Measurements from ENCODE around the gene ARHGAP15. TPM values are rescaled to one million over a fixed set of nuclear protein-coding genes. Genes with fewer than 3 reads are reported as not detected.
"Not testable (repeated sequence)": the region's sequence is repeated elsewhere in the genome, so short reads cannot be mapped to it uniquely, and the experiment has no call there.

Gene ARHGAP15
- total RNA-seq, 1 donor from 2014 or later = not detected

DNA sequence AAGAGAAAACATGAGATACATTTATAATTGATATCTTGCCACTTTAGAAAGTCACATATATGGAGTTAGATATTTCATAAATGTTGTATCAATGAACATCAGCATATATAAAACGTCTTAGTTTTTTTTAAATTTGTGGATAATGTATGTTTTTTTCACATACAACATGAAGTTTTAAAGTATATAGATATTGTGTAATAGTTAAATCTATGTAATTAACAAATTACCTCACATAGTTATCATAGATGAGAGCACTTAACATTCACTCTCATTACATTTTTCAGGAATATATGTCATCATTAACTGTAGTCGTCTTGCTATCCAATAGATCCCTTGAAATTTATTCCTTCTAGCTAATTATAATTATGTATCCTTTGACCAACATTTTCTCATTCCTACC is 406.6 kb downstream of the ARHGAP15 start:
- no peak overlapping the region for H3K9ac ChIP-seq (ENCODE audit: low read length)
- H3K4me3 ChIP-seq (ENCODE audit: insufficient read depth, low read depth, low read length) = no peak overlapping the region
- H3K9me3 Mint-ChIP-seq (ENCODE audit: unreplicated experiment) = peaks cover 12% of the 10 kb centered on the region
- no peak overlapping the region for H3K4me2 ChIP-seq (ENCODE audit: low read length)
- no peaks in the 10 kb centered on the region for H3K36me3 ChIP-seq (ENCODE audit: insufficient read depth, low read length)
- H3K27me3 Mint-ChIP-seq (ENCODE audit: low read depth, unreplicated experiment) = no peaks in the 10 kb centered on the region
- no peaks in the 10 kb centered on the region for H3K79me2 ChIP-seq (ENCODE audit: insufficient read depth, low read length)
- peaks cover 3% of the 10 kb centered on the region for H3K36me3 Mint-ChIP-seq (ENCODE audit: low read depth, unreplicated experiment)
- no peaks in the 10 kb centered on the region for H3K4me1 ChIP-seq (ENCODE audit: insufficient read depth, low read length)
- H4K20me1 ChIP-seq (ENCODE audit: insufficient read depth, low read length) = no peaks in the 10 kb centered on the region
- no peak for DNase-seq (ENCODE audit: low read depth)
- no peak for FAIRE-seq
- H3K4me1 Mint-ChIP-seq (ENCODE audit: low read depth, unreplicated experiment) = no peaks in the 10 kb centered on the region
- H3K4me3 Mint-ChIP-seq (ENCODE audit: unreplicated experiment) = no peak overlapping the region
- H2AFZ ChIP-seq (ENCODE audit: low read depth, low read length) = no peak overlapping the region
- no peak overlapping the region for H3K27ac ChIP-seq (ENCODE audit: low read depth, low read length)
- TF ChIP-seq, protein P1, sequence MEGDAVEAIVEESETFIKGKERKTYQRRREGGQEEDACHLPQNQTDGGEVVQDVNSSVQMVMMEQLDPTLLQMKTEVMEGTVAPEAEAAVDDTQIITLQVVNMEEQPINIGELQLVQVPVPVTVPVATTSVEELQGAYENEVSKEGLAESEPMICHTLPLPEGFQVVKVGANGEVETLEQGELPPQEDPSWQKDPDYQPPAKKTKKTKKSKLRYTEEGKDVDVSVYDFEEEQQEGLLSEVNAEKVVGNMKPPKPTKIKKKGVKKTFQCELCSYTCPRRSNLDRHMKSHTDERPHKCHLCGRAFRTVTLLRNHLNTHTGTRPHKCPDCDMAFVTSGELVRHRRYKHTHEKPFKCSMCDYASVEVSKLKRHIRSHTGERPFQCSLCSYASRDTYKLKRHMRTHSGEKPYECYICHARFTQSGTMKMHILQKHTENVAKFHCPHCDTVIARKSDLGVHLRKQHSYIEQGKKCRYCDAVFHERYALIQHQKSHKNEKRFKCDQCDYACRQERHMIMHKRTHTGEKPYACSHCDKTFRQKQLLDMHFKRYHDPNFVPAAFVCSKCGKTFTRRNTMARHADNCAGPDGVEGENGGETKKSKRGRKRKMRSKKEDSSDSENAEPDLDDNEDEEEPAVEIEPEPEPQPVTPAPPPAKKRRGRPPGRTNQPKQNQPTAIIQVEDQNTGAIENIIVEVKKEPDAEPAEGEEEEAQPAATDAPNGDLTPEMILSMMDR (IDR thresholded peaks at IDR 0.05; ENCODE audit: insufficient read depth, low read depth, low read length) = no peak
- TF ChIP-seq EZH2 (IDR thresholded peaks at IDR 0.05; ENCODE audit: insufficient read depth, low read length) = no peak
- no peak overlapping the region for H3K27ac Mint-ChIP-seq (ENCODE audit: unreplicated experiment)
- no peaks in the 10 kb centered on the region for H3K9me3 ChIP-seq (ENCODE audit: insufficient read depth, low read depth, low read length)
- no peaks in the 10 kb centered on the region for H3K27me3 ChIP-seq (ENCODE audit: insufficient read depth, low read length)

DNA sequence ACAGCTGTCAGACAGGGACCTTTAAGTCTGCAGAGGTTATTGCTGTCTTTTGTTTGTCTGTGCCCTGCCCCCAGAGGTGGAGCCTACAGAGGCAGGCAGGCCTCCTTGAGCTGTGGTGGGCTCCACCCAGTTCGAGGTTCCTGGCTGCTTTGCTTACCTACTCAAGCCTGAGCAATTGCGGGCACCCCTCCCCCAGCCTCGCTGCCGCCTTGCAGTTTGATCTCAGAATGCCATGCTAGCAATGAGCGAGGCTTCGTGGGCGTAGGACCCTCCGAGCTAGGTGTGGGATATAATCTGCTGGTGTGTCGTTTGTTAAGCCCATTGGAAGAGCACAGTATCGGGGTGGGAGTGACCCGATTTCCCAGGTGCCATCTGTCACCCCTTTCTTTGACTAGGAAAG is 412.7 kb downstream of the ARHGAP15 start:
- not testable (repeated sequence) for H3K4me2 ChIP-seq (ENCODE audit: low read length); H2AFZ ChIP-seq (ENCODE audit: low read depth, low read length); H4K20me1 ChIP-seq (ENCODE audit: insufficient read depth, low read length); H3K9ac ChIP-seq (ENCODE audit: low read length); FAIRE-seq; H3K79me2 ChIP-seq (ENCODE audit: insufficient read depth, low read length); H3K27me3 ChIP-seq (ENCODE audit: insufficient read depth, low read length); DNase-seq (ENCODE audit: low read depth); H3K4me1 Mint-ChIP-seq (ENCODE audit: low read depth, unreplicated experiment); H3K27me3 Mint-ChIP-seq (ENCODE audit: low read depth, unreplicated experiment); H3K9me3 ChIP-seq (ENCODE audit: insufficient read depth, low read depth, low read length); H3K4me3 Mint-ChIP-seq (ENCODE audit: unreplicated experiment); H3K27ac Mint-ChIP-seq (ENCODE audit: unreplicated experiment); H3K36me3 Mint-ChIP-seq (ENCODE audit: low read depth, unreplicated experiment); H3K27ac ChIP-seq (ENCODE audit: low read depth, low read length); H3K4me3 ChIP-seq (ENCODE audit: insufficient read depth, low read depth, low read length); H3K4me1 ChIP-seq (ENCODE audit: insufficient read depth, low read length); H3K36me3 ChIP-seq (ENCODE audit: insufficient read depth, low read length)
- peaks cover 20% of the 10 kb centered on the region for H3K9me3 Mint-ChIP-seq (ENCODE audit: unreplicated experiment)

DNA sequence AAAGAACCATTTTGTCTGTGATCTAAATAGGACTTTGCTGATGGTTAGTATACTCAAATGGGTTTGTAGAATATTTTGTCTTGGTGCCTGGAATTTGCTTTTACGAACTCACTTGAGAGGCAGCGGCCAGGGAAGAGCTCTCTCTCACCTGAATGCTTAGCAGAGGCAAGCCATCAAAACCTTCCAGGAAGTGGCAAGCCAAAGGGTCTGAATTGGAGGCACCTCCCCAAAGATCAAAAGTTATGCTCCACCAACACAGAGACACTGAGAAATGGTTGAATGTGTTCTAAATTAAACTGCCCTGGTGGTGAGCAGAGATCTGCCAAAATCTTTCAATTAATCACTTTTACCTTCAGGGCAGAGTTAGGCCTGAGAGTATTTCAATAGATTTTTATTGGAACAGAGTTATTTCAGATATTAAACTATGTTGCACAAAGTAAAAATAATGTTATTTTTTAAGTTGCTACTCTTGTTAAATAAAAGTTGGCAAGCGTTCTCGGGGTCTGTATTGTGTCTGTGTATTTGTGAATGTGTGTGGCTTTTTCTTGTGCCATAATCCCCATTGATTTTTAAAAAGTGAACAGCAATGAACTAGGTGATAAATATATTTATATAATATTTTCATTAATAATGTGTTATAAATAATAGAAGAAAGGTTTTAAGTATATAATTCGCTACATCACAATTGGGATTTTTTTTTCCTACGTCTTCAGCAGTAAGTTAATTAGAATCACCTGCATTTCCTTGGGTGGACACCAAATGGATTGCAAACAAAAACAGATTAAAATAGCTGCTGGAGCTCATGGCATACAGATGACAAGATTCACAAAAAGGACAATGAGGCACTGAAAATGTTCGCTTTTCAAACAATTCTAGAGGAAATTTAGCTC is 416.1 kb downstream of the ARHGAP15 start:
- H3K9me3 ChIP-seq (ENCODE audit: insufficient read depth, low read depth, low read length) = no peaks in the 10 kb centered on the region
- FAIRE-seq (no peak), DNase-seq (ENCODE audit: low read depth) (no peak)
- no peak overlapping the region for H3K4me3 ChIP-seq (ENCODE audit: insufficient read depth, low read depth, low read length)
- peaks cover 4% of the 10 kb centered on the region for H3K36me3 Mint-ChIP-seq (ENCODE audit: low read depth, unreplicated experiment)
- peak overlapping the region; percentile 20 for H2AFZ ChIP-seq (ENCODE audit: low read depth, low read length)
- no peaks in the 10 kb centered on the region for H3K27me3 ChIP-seq (ENCODE audit: insufficient read depth, low read length)
- H4K20me1 ChIP-seq (ENCODE audit: insufficient read depth, low read length) = no peaks in the 10 kb centered on the region
- H3K4me1 Mint-ChIP-seq (ENCODE audit: low read depth, unreplicated experiment) = peaks cover 7% of the 10 kb centered on the region
- no peak overlapping the region for H3K27ac ChIP-seq (ENCODE audit: low read depth, low read length)
- peaks cover 13% of the 10 kb centered on the region for H3K9me3 Mint-ChIP-seq (ENCODE audit: unreplicated experiment)
- H3K9ac ChIP-seq (ENCODE audit: low read length) = peak overlapping the region; percentile 20
- no peaks in the 10 kb centered on the region for H3K4me1 ChIP-seq (ENCODE audit: insufficient read depth, low read length)
- H3K36me3 ChIP-seq (ENCODE audit: insufficient read depth, low read length) = no peaks in the 10 kb centered on the region
- no peaks in the 10 kb centered on the region for H3K27me3 Mint-ChIP-seq (ENCODE audit: low read depth, unreplicated experiment)
- no peak overlapping the region for H3K4me3 Mint-ChIP-seq (ENCODE audit: unreplicated experiment)
- H3K79me2 ChIP-seq (ENCODE audit: insufficient read depth, low read length) = no peaks in the 10 kb centered on the region
- peak overlapping the region; percentile 43 for H3K4me2 ChIP-seq (ENCODE audit: low read length)
- TF ChIP-seq EZH2 (IDR thresholded peaks at IDR 0.05; ENCODE audit: insufficient read depth, low read length) = no peak
- TF ChIP-seq, protein P1 (IDR thresholded peaks at IDR 0.05; ENCODE audit: insufficient read depth, low read depth, low read length) = no peak
- peak overlapping the region; percentile 42 for H3K27ac Mint-ChIP-seq (ENCODE audit: unreplicated experiment)
